Dendritic cell treated with granulocyte-macrophage colony-stimulating factor and Interleukin-4, amounts not matched to agents 40 ng/mL and 50 ng/mL, for 4 days (primary cell): ENCODE results near the gene ITGB3.
"Not testable (repeated sequence)": the region's sequence is repeated elsewhere in the genome, so short reads cannot be mapped to it uniquely, and the experiment has no call there.

Experiments
- H3K27ac Mint-ChIP-seq: one replicate; pipeline ENCODE4 v1.8.0; 2022; ENCODE audit warnings: mild to moderate bottlenecking, mixed read lengths
- H3K27me3 Mint-ChIP-seq: one replicate; pipeline ENCODE4 v1.8.0; 2022; ENCODE audit warnings: mild to moderate bottlenecking, mixed read lengths
- H3K36me3 Mint-ChIP-seq: one replicate; pipeline ENCODE4 v1.8.0; 2022; ENCODE audit warnings: low read depth, mixed read lengths
- H3K4me1 Mint-ChIP-seq: one replicate; pipeline ENCODE4 v1.8.0; 2022; ENCODE audit warnings: low read depth, mixed read lengths
- H3K4me3 Mint-ChIP-seq: one replicate; pipeline ENCODE4 v1.8.0; 2022; ENCODE audit warnings: mild to moderate bottlenecking, moderate library complexity, mixed read lengths
- H3K9me3 Mint-ChIP-seq: one replicate; pipeline ENCODE4 v1.8.0; 2022; ENCODE audit warnings: mixed read lengths
- intact Hi-C: fragments of 100-400 bp; cut with micrococcal nuclease; formaldehyde crosslinking; loops from one replicate; pipeline ENCODE4 v1.15.0; 2022

ITGB3 gene

DNA sequence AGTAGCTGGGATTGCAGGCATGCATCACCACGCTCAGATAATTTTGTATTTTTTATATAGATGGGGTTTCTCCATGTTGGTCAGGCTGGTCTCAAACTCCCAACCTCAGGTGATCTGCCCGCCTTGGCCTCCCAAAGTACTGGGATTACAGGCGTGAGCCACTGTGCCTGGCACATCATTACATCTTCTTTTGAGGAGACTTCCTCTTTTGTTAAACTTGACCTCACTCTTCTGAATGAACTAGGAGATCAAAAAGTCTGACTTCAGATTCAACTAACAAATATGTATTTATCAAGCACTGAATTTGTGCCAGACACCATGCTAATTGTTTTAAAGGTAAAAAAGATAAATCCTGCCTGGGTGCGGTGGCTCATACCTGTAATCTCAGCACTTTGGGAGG lies 36.8 kb upstream of the ITGB3 start:
- intact Hi-C loops, H3K27ac Mint-ChIP-seq, H3K36me3 Mint-ChIP-seq, H3K9me3 Mint-ChIP-seq, H3K4me3 Mint-ChIP-seq: not testable (repeated sequence)
- H3K27me3 Mint-ChIP-seq = peaks cover 33% of the 10 kb centered on the region
- peaks cover 37% of the 10 kb centered on the region for H3K4me1 Mint-ChIP-seq

DNA sequence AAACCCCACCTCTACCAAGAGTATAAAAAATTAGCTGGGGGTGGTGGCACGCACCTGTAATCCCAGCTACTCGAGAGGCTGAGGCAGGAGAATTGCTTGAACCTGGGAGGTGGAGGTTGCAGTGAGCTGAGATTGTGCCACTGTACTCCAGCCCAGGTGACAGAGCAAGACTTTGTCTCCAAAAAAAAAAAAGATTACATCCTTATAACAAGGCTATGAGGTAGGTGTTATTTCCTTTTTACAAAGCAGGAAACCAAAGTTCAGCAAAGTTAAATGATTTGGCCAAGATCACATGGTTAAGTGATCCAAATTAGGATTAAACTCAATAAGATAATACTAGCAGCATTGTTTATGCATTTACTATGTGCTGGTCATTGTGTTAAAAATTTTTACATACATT lies 36.3 kb upstream of the ITGB3 start:
- intact Hi-C loops, H3K4me3 Mint-ChIP-seq, H3K27ac Mint-ChIP-seq, H3K9me3 Mint-ChIP-seq, H3K36me3 Mint-ChIP-seq: not testable (repeated sequence)
- Mint-ChIP-seq H3K27me3 (peaks cover 36% of the 10 kb centered on the region), H3K4me1 (peaks cover 36% of the 10 kb centered on the region)

DNA sequence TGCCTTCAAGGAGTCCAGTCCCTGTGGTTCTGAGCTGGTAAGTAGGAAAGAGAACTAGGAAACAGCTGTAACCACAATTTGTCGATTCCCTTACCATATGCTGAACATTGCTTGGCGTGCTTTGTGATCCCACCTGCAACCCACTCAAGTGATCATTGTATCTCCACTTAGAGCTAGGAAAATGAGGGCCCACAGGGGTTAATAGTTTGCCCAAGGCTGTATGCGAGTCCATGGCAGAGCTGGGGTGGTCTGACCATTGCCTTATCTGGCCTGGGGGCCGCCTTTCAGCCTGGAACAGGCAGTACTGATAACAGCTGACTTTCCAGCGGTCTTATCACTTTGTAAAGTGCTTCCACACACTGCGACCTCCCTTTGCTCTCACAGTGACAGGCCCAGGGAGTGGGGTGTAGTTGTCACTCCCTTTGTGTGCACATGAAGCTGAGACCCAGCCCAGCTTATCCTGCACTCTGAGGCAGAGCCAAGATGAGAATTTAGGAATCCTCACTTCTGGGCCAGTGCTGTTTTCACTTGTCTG lies 34.7 kb upstream of the ITGB3 start:
- intact Hi-C loops = no loop called here
- Mint-ChIP-seq H3K27me3 (peaks cover 33% of the 10 kb centered on the region), H3K9me3 (no peaks in the 10 kb centered on the region), H3K36me3 (peaks cover 1% of the 10 kb centered on the region), H3K4me3 (no peak overlapping the region), H3K4me1 (peaks cover 40% of the 10 kb centered on the region), H3K27ac (no peak overlapping the region)

DNA sequence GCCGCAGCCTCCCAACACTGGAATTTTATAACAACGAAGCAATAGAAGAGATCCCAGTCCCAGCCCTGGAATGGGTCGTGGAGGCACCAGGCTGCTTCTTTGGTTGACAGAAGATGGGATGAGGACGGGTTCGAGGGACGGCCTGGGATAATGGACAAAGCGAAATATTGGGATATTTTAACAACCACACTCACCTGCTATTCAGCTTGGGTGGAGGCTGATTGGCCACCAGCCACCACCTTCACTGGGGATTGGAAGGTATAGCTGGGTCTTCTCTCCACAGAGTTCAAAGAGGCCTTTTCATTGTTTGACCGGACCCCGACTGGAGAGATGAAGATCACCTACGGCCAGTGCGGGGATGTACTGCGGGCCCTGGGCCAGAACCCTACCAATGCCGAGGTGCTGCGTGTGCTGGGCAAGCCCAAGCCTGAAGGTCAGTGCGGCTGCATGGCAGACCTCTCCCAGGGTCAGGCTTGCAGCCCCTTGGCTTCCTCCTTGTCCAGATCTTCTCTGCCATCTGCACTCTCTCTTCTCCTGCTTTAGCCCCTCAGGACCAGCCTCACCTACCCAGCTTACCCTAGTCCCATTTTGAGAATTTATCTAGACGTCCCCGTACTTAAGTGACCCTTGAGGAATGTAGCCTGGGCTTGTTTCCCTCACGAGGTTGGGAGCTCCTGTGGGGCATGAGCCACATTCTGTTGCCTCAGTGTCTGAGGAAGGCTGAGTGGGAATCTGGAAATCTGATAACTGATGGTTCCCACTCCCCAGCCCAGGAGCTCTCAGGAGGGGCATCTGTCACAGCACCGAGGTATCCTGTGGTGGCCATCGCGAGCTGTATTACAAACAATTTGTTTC lies 33.8 kb upstream of the ITGB3 start:
- peaks cover 6% of the 10 kb centered on the region for H3K36me3 Mint-ChIP-seq
- H3K27me3 Mint-ChIP-seq = peaks cover 33% of the 10 kb centered on the region
- no peak overlapping the region for H3K4me3 Mint-ChIP-seq
- no peaks in the 10 kb centered on the region for H3K9me3 Mint-ChIP-seq
- intact Hi-C loops = no loop called here
- H3K4me1 Mint-ChIP-seq = peaks cover 49% of the 10 kb centered on the region
- H3K27ac Mint-ChIP-seq = peak overlapping the region; percentile 50

DNA sequence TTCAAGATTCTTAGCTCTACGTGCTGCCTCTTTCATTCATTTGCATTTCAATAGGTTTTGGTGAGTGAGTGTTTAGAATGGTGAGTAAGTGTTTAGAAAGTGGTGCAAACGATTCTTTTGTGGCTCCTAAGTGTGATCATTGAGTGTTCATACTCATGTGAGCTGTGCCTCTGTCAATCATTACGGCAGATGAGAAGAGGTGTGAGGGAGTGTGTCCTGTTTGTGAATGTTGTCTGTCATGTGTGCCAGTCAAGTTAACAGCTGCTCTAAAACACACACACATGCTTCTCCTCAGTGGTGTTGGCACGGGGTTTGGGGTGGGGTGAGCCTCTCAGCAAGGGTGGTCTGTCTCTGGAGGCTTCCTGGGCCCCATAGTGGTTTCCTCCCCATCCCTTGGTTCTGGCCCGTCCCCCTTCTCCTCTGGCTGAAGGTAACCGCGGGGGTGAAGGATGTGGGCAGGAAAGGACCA lies 33.1 kb upstream of the ITGB3 start:
- H3K4me3 Mint-ChIP-seq = no peak overlapping the region
- peaks cover 6% of the 10 kb centered on the region for H3K36me3 Mint-ChIP-seq
- H3K4me1 Mint-ChIP-seq = peaks cover 56% of the 10 kb centered on the region
- peak overlapping the region; percentile 50 for H3K27ac Mint-ChIP-seq
- H3K27me3 Mint-ChIP-seq = peaks cover 32% of the 10 kb centered on the region
- H3K9me3 Mint-ChIP-seq = no peaks in the 10 kb centered on the region
- intact Hi-C loops = no loop called here

DNA sequence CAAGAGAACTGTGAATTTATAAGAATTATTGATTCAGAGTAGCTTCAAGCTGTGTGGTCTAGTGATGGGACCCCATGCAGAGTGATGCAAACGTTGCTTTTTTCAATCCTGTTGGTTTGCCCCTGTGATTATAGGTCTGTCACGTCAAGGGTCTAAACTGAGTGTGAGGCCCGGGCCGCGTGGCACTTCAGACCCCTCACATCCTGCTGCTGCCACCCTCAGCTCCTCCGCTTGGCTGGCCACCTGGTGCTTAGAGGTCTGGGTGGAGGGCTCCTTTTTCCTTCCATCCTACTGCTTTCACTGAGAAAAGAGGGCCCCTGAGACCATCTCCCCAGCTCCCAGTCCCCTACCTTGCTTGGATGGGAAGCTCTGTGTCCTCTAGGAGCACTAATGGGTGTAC lies 32.5 kb upstream of the ITGB3 start:
- H3K4me1 Mint-ChIP-seq = peaks cover 62% of the 10 kb centered on the region
- peaks cover 6% of the 10 kb centered on the region for H3K36me3 Mint-ChIP-seq
- H3K27me3 Mint-ChIP-seq = peaks cover 32% of the 10 kb centered on the region
- intact Hi-C loops = no loop called here
- no peak overlapping the region for H3K4me3 Mint-ChIP-seq
- H3K9me3 Mint-ChIP-seq = no peaks in the 10 kb centered on the region
- no peak overlapping the region for H3K27ac Mint-ChIP-seq

DNA sequence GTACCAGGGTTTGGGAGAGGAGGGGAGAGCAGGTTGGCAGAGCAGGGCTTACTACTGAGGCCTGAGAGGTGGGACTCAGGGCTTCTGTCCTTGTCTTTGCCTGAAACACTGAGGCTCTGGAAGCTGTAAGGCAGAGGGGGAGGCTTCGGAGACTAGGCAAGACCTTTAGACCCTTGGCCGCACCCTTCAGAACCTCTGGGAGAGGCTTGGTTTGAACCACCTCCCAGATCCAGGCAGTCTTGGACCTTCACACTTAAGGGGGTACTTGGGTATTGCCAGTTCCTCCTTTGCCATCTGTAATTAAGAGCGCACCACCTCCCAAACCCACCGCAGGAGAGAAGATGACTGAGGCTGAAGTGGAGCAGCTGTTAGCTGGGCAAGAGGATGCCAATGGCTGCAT lies 31.6 kb upstream of the ITGB3 start:
- H3K27ac Mint-ChIP-seq = peak overlapping the region; percentile 51
- intact Hi-C loops = no loop called here
- H3K27me3 Mint-ChIP-seq = peaks cover 32% of the 10 kb centered on the region
- H3K4me3 Mint-ChIP-seq = no peak overlapping the region
- H3K9me3 Mint-ChIP-seq = no peaks in the 10 kb centered on the region
- H3K36me3 Mint-ChIP-seq = peaks cover 6% of the 10 kb centered on the region
- peaks cover 69% of the 10 kb centered on the region for H3K4me1 Mint-ChIP-seq

DNA sequence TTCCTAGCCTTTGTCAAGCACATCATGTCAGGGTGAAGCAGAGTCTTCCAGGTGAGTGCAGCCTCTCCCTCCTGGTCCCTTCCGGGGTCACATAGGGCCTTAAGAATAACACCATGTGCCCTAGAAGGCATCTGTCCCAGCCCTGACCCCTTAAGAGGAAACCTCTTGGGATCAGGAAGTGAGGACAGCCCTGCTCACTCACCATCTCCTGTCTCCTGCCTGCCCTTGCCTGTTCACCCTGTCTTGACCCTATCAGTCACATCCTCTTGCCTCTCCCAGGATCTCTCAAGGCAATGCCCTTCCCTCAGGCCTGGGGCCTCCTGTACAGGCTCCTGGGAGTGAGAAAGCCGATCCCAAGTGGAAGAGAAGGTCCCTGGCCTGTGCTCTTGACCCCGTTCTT lies 30.6 kb upstream of the ITGB3 start:
- peaks cover 6% of the 10 kb centered on the region for H3K36me3 Mint-ChIP-seq
- H3K4me1 Mint-ChIP-seq = peaks cover 78% of the 10 kb centered on the region
- no peak overlapping the region for H3K4me3 Mint-ChIP-seq
- no peaks in the 10 kb centered on the region for H3K9me3 Mint-ChIP-seq
- peak overlapping the region; percentile 90 for H3K27ac Mint-ChIP-seq
- H3K27me3 Mint-ChIP-seq = peaks cover 32% of the 10 kb centered on the region
- intact Hi-C loops = no loop called here

DNA sequence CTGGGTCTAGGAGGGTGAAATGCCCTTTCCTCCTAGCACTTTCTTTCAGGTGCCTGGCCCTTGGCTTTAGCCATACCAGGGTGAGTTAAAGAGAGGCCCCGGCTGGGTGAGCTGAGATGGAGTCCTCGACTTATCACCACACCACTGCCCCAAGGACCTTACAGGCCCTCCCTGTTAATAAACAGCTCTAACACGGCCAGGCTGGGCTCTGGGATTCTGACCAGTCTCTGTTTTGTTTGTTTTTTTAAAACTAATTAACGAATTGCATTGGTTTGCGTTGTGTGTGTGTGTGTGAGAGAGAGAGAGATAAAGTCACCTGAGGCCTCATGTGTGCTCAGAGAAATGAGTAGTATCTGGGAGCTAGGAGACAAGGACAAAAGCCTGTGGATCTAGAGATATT lies 30.2 kb upstream of the ITGB3 start:
- Mint-ChIP-seq H3K27me3 (peaks cover 32% of the 10 kb centered on the region), H3K36me3 (peaks cover 6% of the 10 kb centered on the region), H3K4me3 (no peak overlapping the region), H3K9me3 (no peaks in the 10 kb centered on the region), H3K4me1 (peaks cover 80% of the 10 kb centered on the region), H3K27ac (peak overlapping the region; percentile 90)
- intact Hi-C loops = no loop called here

DNA sequence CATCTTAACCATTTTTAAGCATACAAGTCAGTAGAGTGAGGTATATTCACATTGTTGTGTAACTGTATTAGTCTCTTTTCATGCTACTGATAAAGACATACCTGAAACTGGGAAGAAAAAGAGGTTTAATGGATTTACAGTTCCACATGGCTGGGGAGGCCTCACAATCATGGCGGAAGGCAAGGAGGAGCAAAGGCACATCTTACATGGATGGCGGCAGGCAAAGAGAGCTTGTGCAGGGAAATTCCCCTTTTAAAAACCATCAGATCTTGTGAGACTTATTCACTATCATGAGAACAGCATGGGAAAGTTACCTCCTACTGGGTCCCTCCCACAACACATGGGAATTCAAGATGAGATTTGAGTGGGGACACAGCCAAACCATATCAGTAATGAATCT lies 29.6 kb upstream of the ITGB3 start:
- H3K4me1 Mint-ChIP-seq = peaks cover 73% of the 10 kb centered on the region
- H3K36me3 Mint-ChIP-seq, intact Hi-C loops, H3K4me3 Mint-ChIP-seq, H3K9me3 Mint-ChIP-seq: not testable (repeated sequence)
- peak overlapping the region; percentile 90 for H3K27ac Mint-ChIP-seq
- H3K27me3 Mint-ChIP-seq = peaks cover 29% of the 10 kb centered on the region

DNA sequence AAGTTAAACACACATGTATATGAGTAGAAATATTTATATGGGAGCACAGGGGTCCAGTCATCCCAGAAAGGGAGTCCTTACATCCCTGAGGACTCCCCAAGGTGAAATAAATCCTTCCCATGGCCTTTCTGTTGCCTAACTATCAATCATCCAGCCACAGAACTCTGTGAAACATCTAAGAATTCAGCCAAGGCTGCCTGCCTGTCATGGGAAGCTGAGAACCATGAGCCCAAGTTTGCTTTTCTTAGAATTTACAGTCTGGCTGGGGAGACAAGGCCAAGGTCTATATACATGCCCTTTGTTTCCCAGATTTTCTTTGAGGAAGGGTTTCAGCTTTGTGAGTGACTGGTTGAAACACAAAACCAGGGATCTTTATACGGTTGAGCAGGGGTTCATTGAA lies 28.7 kb upstream of the ITGB3 start:
- Mint-ChIP-seq H3K4me1 (peaks cover 72% of the 10 kb centered on the region), H3K4me3 (no peak overlapping the region), H3K9me3 (no peaks in the 10 kb centered on the region), H3K27me3 (peaks cover 20% of the 10 kb centered on the region), H3K36me3 (peaks cover 6% of the 10 kb centered on the region), H3K27ac (peak overlapping the region; percentile 90)
- intact Hi-C loops = loop anchor here (5.0 kb wide), 1 partner anchor 38 kb away; the partner anchor contains the start of gene CDC27

DNA sequence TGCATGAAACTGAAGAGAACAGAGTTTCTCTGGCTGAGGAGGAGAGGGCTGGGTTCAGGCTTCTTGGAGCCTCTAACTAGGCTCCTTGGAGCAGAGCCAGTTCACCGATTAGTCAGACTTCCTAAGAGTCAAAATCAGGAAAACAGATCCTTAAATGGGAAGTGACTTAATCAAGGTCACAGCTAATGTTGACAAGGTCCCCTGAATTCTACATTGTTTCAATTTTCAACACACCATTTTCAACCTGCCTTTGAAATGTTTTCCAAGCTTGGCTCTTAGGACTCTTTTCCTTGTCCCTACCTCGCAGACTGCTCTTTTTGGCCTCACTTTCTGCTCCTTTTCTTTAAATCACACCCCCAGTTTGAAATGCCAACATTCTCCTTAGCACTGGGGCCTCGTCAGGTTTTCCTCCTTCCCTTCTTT lies 28.2 kb upstream of the ITGB3 start:
- H3K27ac Mint-ChIP-seq = peak overlapping the region; percentile 90
- H3K4me3 Mint-ChIP-seq = peak overlapping the region; percentile 10
- H3K27me3 Mint-ChIP-seq = peaks cover 20% of the 10 kb centered on the region
- peaks cover 6% of the 10 kb centered on the region for H3K36me3 Mint-ChIP-seq
- peaks cover 72% of the 10 kb centered on the region for H3K4me1 Mint-ChIP-seq
- intact Hi-C loops = loop anchor here (5.0 kb wide), 1 partner anchor 38 kb away; the partner anchor contains the start of gene CDC27
- no peaks in the 10 kb centered on the region for H3K9me3 Mint-ChIP-seq

DNA sequence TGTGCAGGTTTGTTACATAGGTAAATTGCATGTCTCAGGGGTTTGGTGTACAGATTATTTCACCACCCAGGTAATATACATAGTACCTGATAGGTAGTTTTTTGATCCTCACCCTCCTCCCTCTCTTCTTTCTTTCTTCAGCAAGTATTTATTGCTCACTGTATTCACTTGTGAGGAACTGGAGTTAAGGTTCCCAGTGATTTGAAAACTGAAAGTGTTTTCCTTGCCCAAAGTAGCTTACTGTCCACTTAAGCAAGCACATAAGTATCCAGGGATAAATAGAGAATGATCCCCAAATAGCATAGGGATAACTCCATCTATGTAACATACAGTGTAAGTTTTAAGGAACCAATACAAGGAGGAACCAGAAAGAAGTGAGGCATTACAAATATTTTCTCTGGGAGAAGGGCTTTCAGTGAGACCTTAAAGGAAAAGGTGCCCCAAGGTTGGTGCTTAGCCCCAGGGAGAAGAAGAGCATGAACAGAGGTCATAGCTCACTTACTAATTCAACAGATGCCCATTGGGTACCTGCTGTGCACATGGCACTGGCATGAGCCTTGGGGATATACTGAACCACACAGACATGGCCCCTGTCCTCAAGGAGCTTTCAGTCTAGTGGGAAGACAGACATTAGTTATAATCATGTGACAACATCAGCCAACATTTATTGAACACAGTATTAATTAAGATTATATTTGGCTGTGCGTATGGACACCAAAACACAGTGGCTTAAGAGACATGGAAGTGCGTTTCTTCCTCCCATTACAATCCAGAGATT lies 27.5 kb upstream of the ITGB3 start:
- peaks cover 6% of the 10 kb centered on the region for H3K36me3 Mint-ChIP-seq
- intact Hi-C loops = loop anchor here (5.0 kb wide), 1 partner anchor 39 kb away; the partner anchor contains the start of gene CDC27
- peak overlapping the region; percentile 90 for H3K27ac Mint-ChIP-seq
- peak overlapping the region; percentile 10 for H3K4me3 Mint-ChIP-seq
- peaks cover 20% of the 10 kb centered on the region for H3K27me3 Mint-ChIP-seq
- peaks cover 76% of the 10 kb centered on the region for H3K4me1 Mint-ChIP-seq
- H3K9me3 Mint-ChIP-seq = no peaks in the 10 kb centered on the region

DNA sequence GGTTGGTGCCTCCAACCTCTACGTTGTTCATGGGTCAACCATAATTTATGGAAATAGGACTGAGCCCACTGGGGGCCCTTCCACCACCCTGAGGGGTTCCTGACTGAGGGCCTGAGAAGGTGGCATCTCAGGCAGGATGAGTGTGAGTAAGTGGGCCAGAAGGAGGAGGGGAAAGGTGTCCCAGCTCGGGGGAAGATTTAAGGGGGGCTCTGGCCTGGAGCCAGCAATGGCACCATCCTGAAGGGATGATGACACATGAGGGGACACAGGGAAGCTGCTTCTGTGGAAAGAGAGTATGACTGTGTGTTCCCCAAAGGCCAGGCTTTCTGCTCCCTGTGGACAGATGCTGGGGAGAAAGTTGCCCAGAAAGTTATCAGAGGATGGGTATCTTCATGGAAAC lies 25.8 kb upstream of the ITGB3 start:
- Mint-ChIP-seq H3K9me3 (no peaks in the 10 kb centered on the region), H3K27me3 (peaks cover 9% of the 10 kb centered on the region)
- intact Hi-C loops = loop anchor here (5.0 kb wide), 1 partner anchor 41 kb away; the partner anchor contains the start of gene CDC27

More for the DNA sequence above, 25.8 kb upstream of the ITGB3 start:
- Mint-ChIP-seq H3K27ac (no peak overlapping the region), H3K36me3 (peaks cover 6% of the 10 kb centered on the region), H3K4me1 (peaks cover 72% of the 10 kb centered on the region), H3K4me3 (no peak overlapping the region)
